NCI-H345 (cell line): Measurements from ENCODE around the gene CTBS.
"Not testable (repeated sequence)": the region's sequence is repeated elsewhere in the genome, so short reads cannot be mapped to it uniquely, and the experiment has no call there.

Experiments used
- DNase-seq: peaks from one replicate; lab custom pipeline; 2025; lab: John Stamatoyannopoulos, UW

Gene CTBS

DNA sequence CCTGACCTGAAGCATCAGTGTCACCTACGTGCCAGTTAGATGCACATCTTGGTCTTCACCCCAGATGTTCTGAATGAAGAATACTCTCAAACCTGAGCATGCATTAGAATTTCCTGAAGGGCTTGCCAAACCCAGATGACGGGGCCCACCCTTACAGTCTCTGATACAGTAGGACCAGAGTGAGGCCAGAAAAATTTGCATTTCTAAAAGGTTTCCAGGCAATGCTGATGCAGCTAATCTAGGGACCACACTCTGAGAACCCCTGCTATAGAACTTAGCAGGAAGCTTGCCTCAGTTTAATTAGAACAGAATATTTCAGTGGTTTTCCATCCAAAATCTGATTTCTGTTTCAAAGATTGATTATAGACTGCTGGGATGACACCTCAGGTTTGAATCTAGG is 9.9 kb upstream of the CTBS start:
- DNase-seq, result no peak

DNA sequence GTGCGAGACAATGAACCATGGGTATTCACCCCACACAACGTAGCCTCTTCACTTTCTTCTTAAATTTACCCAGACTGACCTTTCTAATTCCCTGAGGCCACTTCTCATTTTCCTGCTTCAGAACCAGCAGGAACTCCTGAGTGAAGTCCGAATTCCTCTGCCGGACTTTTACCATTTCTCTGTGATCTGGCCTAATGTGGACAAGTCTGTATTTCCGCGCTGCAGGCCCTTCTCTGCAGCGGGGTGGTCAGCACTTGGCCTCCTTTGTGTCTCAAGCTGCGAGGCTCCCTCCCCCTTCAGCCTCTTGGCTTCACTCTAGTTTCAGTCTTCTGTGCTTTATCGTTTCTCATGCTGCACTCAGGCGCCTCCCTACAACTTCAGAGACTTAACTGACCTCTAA is 9.4 kb upstream of the CTBS start:
- no peak for DNase-seq

DNA sequence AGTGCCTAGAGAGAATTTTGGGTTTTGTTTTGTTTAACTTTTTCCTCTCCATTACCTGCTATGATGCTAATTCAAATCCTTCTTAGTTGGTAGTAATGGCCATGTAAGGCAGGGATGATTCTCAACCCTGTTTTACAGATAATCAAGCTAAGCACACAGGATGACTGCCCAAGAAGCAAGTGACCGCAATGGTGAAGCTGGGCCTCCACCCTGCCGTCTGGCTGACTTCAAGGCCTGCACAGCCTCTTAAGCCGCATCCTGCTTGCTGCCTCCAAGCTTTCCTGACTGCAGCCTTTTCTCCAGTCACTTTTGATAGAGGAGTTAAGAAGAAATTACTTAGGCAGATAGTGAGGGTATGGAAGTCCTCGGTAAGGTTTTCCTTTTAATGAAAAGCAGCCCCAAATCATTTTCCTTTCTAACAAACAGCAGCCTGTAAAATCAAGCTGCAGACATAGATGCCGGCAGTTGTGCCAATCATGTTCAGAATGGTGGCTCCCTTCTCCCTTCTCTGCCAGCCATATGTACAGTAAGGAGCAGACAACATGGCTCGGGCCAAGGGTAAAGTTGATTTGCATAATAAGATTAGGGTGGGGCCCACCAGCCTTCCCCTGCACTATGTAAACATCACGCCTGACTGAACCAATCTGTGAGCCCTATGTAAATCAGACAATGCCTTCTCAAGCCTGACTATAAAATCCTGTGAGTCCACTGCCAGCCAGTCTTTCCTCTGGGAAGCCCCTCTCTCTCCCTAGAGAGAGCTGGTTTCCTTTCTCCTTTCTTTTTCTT is 8.8 kb upstream of the CTBS start:
- DNase-seq, result no peak

DNA sequence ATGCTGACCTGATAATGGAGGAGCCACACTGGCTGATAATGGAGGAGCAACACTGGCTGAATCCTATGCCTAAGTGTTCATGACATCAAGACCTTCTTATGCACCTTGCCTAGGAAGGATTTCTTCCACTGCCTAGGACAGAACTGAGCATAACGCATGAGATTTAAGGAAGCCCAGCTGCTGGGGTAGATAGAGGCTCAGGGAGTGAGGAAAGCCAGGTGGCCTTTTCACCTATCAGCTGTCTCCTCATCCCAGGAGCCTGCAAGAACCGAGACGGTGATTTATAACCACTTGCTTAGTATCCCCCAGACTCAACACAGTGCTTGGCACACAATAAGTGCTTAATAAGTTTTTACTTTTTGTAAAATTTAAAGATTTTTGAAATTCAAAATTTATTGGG is 7.4 kb upstream of the CTBS start:
- no peak for DNase-seq

DNA sequence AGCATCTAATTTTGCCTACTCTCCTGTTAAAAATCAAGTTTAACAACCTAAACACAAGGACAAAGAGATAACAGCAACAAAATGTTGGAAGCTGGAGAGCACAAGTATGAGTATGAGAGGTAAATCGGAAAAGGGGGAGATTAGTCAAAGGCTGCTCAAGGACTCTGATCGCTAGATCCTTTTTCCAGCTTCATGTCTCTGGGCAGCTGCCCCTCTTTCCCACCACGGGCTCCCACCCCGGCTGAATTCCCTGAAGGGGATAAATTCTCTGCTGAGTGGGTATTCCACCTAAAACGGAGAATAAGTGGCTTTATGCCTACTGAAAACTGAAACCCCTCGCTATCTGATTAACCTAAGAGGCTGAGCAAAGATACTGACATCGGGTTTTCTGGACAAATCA is 696 bp upstream of the CTBS start:
- no peak for DNase-seq

DNA sequence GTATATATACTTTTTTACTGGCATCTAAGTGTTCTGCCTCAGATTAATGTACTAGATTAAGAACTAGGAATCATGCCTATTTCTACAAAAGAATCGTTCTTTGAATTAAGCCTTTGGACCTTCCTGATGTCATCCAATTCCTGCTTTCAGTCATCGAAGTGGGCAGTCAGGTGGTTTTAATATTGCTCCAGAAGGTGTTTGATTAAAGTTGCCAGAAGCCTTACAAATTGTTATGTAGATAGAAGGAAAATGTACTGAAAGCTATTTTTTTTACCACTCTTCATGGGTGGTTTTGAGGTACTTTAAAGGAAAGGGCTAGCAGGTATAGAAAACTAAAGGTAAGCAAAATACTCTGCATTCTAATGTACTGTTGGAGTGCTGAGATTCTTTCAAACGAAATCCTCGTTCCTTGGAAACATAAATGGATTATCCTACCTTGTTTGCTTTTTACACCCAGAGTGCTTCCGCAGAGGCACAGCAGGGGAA is 716 bp downstream of the CTBS start:
- no peak for DNase-seq

DNA sequence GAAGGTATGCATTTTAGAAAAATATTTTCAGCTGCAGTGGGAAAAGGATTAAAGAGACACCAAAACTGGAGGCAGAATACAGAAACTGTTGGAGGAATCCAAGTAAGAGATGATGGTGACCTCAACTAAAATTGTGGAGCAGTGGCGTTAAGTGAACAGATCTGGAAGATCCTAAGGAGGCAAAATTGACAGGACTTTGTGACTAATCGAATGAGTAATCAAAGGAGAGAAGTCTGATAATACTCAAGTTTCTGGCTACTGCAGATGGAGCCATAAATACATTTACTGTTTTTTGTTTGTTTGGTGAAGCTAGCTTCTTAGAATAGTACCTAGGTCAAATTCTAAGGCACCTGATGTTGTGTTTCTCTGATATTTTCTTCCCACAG is 3.1 kb downstream of the CTBS start:
- DNase-seq, result no peak

DNA sequence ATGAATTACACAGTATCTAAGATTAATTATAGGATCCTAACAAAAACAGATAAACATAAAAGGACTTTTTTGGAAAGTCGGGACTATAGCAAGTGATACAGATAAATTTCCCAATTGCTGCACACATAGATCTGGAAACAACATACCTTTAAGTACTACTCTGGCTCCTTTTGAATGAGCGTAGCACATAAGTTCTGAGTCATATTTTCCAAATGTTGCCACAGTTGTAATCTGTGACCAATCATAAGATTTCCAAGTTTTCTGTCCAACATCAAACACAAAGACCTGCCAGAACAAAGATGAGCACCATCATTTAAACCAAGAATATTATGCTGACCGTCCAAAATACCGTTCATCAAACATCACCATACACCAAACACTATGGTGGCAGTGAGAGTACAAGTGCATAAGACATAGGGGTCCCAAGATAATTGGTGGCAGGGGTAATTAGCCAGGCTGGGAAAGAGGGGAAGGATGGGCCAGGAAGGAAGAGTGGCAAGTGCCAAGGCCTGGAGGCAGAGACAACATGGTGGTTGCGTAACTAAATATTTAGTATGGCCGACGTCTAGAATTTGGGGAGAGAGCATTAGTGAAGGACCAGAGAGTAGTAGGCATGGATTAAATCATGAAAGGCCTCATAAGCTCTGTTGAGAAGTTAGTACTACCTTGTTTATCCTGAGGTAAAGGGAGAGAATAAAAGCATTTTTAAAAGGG is 3.6 kb downstream of the CTBS start:
- no peak for DNase-seq

DNA sequence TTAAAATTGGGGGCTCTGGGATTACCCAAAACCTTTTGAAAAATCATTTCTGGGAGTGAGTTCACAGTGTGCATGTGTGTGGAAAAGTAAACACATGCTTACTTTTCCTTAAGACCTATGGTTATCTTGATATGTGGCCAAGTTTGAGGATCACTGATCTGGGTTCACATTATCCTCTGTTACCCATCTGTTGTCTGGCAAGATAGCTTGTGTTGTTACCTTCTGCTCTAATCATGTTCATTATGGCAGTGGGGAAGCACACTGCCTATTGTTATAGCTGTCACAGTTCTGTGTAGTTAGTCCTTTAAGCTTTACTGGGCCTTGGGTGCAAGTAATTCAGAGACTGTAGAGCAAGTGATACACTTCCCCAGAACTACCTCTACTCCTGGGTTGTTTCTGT is 5.0 kb downstream of the CTBS start:
- DNase-seq, result no peak

DNA sequence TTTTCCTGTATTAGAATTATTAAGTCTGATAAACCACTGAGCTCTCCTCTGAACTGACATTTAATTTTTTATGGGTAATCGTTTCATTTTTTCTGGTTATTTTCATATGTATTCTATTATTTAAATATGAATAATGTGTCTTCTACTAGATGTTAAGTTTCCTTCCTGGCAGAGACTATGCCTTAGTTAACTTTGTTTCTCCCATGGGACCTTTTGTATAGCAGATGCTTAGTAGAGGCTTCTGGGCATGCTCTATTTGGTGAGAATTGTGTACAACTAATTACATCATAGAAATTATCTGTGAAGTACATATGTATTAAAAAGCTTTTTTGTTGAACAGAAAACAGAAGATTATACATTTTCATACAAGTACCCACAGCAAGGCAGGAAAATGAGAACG is 23.4 kb downstream of the CTBS start:
- DNase-seq, result no peak

DNA sequence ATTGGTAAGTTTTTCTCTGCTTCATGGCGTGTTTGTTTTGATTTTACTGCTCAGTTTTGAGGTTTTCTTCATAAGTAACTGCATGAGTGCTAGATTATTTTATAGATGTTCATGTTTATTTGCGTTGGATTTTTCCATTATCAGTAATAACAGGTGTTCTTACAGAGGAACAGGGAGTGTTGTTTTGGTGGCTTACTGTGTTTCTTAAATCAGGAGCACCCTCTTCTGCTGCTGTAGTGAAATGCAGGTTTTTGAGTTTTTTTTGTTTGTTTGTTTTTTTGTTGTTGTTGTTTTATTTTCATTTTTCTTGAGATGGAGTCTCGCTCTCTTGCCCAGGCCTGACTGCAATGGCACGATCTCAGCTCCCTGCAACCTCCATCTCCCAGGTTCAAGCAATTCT is 32.6 kb downstream of the CTBS start:
- DNase-seq, result no peak

DNA sequence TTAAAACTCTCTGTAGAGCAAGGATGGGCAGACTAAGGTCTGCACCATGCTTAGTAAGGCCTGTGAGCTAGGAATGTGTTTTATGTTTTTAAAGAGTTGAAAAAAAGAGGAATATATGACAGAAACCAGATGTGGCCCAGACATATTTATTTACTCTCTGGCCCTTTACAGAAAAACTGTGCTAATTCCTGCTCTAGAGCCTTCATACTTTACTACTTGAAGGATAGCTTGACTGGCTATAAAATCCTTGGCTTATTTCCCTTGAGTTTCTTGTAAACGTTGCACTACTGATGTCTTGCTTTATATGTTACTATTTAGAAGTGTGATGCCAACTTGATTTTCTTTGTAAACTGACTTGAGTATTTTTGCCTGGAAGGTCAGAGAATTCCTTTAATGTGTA is 33.5 kb downstream of the CTBS start:
- no peak for DNase-seq

DNA sequence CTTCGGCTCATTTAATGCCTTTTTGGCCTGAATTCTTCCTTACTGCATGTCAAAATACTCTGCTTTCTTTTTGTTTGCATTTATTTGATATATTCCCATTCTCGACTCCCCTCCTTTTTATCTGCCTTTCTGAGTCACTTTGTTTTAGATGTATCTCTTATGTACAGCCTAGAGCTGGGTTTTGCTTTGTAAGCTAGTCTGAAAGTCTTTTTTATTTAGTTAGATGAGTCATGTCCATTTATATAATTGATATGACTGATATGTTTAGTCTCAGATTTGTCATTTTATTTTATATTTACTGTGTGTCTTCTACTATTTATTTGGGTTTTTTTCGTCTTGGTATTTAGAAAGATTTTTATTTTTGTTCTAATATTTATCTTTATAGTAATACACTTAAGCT is 34.3 kb downstream of the CTBS start:
- DNase-seq, result no peak

DNA sequence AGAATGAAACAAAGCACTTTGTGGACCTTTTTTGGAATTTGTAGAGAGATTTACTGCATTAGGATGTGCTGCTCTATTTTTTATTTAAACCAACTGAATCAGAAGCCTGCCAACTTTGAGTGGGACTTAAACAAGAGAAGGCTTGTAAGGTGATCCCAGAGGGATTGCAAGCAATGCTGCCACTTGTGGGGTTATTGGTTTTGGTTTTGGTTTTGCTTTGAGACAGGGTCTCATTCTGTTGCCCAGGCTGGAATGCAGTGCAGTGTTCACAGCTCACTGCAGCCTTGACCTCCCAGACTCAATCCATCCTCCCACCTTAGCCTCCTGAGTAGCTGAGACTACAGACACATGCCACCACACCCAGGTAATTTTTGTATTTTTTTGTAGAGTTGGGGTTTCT is 35.6 kb downstream of the CTBS start:
- no peak for DNase-seq

DNA sequence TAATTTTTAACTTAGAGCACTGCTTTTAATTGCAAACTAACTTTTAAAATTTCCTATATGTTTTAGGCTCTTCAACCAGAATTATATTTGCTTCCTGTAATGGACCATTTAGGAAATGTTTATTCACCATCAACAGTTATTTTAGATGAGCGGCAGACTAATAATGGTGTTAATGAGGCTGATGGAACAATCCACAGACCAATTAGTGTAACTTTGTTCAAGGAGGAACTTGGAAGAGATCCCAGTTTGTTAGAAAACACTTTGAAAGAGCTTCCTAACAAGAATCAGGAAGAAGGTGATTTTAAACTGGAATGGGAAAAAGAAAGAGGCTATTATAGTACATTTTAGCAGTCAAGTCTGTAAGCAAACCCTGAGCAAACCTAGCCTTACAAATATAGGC is 48.5 kb downstream of the CTBS start:
- no peak for DNase-seq

DNA sequence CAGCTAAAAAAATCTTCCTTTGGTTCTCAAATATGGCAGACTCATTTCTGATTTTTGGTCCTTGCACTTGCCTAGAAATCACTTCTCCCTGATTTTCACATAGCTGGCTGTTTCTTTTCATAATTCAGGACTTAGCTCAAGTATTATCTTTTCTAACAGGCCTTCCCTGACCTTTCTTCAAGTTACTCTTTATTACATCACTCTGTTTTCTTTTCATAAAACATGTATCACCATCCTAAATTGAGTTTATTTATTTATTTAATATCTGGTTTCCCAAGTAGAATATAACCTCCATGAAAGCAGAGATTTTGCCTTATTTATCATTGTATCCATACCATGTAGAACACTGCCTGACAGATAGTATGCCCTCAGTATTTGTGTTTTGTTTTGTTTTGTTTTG is 49.6 kb downstream of the CTBS start:
- DNase-seq, result no peak

DNA sequence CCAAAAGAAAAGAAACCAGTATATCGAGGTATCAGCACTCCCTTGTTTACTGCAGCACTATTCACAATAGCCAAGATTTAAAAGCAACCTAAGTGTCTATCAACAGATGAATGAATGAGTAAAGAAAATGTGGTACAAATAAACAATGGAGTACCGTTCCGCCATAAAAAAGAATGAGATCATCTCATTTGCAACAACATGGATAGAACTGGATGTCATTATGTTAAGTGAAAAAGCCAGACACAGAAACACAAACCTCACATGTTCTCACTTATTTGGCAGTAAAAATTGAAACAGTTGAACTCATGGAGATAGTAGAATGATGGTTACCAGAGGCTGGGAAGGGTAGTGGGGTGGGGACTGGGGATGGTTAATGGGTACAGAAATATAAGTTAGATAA is 63.6 kb downstream of the CTBS start:
- no peak for DNase-seq

DNA sequence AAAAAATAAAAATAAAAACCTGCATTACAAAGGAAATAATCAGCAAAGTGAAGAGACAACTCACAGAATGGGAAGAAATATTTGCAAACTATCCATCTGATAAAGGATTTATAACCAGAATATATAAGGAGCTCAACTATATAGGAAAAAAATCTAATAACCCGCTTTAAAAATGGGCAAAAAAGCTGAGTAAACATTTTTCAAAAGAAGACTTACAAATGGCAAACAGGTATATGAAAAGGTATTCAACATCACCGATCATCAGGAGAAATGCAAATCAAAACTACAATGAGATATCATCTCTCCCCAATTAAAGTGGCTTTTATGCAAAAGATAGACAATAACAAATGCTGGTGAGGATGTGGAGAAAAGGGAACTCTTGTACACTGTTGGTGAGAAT is 64.1 kb downstream of the CTBS start:
- DNase-seq, result no peak

DNA sequence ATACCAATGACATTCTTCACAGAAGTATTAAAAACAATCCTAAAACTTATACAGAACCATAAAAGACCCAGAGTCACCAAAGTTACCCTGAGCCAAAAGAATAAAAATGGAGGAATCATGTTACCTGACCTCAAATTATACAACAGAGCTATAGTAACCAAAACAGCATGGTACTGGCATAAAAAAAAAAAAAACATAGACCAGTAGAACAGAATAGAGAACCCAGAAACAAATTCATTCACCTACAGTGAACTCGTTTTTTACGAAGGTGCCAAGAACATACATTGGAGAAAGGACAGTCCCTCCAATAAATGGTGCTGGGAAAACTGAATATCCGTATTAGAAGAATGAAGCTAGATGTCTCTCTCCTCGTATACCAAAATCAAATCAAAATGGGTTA is 65.2 kb downstream of the CTBS start:
- no peak for DNase-seq

DNA sequence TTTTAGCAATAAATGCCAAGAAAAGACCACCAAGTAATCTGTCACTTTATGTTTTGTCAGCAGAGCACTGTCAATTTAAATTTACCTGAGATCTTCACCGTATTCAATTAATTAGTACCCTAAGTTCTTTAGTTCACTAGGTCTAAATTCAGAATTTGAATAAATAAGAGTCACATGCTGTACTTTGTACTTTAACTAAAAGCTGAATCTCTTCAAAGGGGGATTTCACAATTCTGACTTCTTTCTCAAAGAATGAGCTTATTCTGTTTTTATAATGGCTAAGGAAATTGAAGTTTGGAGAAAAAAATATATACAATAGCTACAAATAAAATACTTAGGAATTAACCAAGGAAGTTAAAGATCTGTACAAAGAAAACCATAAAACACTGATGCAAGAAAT is 65.7 kb downstream of the CTBS start:
- no peak for DNase-seq

DNA sequence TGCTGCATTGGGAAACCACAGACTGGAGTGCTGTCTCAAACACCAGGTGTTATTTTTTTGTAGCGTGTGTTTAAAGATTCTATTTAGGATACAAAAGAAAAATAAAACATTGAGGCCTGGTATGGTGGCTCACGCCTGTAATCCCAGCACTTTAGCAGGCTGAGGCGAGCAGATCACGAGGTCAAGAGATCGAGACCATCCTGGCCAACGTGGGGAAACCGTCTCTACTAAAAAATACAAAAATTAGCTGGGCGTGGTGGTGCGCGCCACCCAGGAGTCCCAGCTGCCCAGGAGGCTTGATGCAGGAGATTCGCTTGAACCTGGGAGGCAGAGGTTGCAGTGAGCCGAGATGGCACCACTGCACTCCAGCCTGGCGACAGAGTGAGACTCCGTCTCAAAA is 66.4 kb downstream of the CTBS start:
- not testable (repeated sequence) for DNase-seq

DNA sequence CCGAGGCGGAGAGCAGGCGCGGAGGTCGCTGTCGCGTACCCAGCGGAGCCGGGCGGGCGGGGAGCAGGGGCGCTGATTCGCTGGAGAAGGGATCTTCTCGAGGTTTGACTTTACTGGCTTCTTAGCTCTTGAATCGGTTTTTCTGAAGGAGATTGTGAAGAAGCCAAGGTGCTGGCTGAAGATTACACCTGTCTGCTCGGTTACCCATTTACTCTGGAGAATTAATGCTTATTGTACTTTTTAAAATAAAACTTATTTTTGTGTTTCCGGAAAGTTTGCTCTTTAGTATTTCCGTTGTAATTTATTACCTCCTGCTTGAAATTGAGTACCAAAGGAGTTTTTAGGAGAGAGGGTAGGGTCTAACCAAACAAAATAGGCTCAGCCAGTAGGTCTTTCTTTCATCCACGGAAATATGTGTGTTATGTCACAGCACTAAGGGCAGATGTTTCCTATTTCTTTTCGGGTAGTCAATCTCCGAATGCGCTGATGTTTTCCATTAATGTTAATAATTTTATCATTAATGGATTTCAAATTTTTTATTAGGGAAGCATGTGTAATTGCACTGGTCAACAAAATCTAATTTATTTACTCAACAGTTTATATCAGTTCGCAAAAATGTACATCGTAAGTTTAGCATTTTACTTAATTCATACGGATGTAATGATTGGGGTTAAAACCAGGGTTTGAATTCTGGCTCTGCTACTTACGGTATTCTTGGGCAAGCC is 67.3 kb downstream of the CTBS start:
- DNase-seq, result no peak
